Non-pigmented ciliary epithelial cell (primary cell): ENCODE data around the gene ACAD11.
"Not testable (repeated sequence)": the region's sequence is repeated elsewhere in the genome, so short reads cannot be mapped to it uniquely, and the experiment has no call there.

ENCODE experiments used
- DNase-seq: peaks from one replicate; pipeline ENCODE4 v3.0.0-alpha.2; 2010; ENCODE audit warnings: low read depth

The ACAD11 gene

DNA sequence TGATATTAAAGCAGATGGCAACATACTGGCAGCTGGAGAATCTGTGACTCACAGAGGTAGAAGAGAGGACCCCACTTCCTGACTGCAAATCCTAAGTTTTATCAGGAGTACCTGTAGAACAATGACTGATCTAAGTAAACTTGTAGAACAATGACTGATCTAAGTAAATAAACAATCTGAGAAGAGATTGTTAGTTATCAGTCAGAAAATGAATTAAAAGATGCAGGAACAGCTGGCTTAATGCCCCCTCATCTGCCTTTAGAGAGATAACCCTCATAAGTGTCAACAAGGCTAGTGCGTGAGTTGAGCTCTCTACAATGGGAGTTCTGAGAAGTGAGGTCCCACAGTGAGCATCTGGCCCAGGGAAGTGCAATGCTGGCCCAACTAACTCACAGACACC is 14.6 kb downstream of the ACAD11 start:
- no peak for DNase-seq

DNA sequence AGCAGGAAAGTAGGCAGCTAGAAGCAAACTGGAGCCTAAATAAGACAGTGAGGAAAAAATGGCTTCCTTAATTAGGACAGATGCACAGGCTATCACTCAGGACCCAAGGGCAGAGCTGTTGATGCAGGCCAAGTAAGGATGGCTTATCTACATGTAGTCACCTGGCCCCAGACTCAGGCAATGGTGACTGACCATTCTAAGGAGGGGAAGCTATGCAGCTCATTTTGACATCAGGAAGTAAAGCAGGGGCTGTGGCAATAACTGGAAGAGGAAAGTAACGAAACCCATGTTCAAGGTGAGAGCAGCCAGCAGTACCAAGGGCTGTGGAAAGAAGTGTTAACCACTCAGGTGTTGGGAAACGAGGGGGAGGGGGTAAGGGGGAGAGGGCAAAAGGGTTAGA is 16.2 kb downstream of the ACAD11 start:
- no peak for DNase-seq

DNA sequence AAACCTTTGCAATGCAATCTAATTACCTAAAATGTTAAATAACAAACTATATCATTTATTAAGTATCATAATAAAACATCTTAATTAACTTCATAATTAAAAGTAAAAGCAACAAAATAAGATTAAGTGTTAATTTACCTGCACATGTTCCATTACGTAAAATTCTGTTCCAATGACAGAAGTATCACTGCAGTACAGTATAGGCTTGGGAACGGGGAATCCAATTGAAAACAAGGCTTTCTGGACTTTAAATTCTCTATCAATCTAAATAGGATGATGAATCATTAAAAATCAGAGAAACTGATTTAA is 17.1 kb downstream of the ACAD11 start:
- DNase-seq, result no peak

DNA sequence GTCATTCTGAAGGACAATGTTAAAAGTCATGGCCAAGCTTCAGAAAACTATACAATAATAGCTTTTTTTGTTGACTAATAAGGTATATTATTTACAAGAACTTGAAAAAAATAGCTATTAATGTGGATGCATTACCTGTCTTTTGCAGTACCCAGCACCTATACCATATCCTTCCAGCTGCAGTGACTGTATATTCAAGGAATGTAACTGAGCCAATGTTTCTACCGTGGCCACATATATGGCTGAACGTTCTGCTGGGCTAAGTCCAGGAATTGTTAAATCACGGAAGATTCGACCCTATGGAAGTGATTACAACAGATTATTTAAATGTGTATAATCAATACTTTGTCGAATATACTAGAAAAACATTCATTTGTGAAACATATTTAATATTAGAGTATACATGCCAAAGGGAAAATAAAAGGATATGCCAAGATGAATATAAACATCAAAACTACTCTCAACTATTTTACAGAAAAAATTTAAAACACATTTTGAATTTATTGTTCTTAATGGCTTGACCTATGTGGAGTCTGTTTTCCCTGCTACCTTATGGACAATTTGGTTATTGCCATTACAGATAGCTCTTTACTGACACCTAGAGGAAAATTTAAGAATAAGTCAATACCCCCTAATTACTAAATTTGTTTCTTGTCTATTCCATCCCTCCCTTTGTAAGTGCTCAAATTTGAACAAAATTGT is 17.6 kb downstream of the ACAD11 start:
- no peak for DNase-seq

DNA sequence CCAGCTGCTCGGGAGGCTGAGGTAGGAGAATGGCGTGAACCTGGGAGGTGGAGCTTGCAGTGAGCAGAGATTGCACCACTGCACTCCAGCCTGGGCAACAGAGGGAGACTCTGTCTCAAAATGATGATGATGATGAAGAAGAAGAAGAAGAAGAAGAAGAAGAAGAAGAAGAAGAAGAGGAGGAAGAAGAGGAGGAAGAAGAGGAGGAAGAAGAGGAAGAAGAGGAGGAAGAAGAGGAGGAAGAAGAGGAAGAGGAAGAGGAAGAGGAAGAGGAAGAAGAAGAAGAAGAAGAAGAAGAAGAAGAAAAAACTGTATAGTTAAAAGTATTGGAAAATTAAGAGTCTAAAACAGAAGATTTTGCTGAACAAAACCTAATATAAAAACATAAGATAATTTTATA is 18.2 kb downstream of the ACAD11 start:
- DNase-seq, result not testable (repeated sequence)

DNA sequence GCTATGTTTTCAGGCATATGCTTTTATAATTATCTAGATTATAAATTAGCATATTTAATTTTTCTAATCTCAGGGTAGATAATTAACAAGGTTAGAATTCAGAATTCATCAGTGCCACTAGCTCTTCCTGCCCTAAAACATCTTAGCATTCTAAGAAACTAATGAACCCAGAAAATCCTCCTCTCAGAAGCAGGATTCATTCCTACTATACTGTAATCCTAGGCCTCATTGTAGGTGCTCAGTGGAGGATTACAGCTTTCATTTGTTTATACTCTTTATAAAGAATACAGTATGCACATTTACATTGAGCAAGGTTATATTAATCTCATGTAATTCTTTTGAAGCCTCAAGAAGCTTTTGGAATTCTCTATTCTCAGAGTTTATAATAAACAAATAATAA is 20.9 kb downstream of the ACAD11 start:
- DNase-seq, result no peak

DNA sequence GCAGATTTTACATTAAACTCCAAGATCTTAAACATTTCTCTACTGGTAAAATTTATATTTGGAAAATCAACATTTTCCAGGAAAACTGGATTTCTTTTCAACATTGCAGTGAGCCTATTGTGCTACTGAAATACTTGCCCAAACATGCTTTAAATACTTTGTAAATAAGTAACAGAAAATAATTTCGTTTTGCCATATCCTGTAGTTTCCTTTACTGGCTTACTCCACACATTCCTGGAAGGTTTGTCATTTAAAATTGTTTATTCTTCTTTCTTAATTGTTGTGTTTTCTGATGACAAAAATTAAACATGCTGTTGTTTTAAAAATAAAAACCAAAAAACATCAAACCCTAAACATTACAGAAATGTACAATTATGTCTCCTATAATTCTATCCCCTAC is 22.0 kb downstream of the ACAD11 start:
- no peak for DNase-seq

DNA sequence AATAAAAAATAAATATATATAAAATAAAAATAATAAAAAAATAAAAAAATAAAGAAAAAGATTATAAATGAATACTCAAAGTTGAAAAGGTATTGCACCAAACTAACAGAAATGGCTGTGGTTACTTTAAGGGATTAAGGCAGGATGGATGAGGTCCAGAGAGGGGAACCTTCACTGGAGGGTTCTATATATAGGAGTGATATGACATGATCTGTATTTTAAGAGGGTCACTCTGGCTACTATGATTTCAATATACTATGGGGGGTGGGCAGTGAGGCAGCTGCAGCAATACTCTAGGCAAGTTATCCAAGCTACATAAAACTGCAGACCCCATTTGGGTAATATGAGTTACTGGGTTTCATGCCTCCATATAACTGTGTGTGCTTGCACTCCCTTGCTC is 24.6 kb downstream of the ACAD11 start:
- no peak for DNase-seq

DNA sequence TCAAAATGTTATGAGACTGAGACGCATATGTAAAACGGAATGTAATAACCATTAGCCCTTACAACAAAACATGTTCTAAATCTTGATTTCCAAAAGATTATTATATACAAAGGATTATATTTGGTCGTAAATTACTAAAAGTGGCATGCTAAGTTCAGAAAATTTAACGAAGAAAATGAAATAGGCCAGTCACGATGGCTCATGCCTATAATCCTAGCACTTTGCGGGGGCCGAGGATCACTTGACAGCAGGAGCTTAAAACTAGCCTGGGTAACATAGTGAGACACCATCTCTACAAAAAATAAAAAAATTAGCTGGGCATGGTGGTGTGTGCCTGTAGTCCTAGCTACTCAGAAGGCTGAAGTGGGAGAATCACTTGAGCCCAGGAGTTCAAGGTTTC is 29.0 kb downstream of the ACAD11 start:
- no peak for DNase-seq

DNA sequence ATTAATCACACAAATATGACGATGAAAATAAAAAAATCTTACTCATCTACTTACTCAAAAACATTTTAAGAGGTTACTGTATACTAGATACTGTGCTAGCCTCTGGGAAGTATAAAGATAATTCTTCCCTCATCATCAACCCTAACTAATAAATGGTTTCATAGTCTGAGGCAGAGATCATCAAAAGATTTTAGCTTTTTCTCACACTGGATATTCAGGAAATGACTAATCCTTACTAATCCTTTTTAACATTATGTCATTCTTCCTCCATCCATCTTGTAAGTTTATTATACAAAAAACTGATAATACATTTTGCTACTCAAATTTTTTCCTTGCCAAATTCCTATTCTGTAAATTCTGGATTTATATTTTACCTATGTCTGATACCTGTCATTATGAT is 29.7 kb downstream of the ACAD11 start:
- peak; percentile 47 for DNase-seq

DNA sequence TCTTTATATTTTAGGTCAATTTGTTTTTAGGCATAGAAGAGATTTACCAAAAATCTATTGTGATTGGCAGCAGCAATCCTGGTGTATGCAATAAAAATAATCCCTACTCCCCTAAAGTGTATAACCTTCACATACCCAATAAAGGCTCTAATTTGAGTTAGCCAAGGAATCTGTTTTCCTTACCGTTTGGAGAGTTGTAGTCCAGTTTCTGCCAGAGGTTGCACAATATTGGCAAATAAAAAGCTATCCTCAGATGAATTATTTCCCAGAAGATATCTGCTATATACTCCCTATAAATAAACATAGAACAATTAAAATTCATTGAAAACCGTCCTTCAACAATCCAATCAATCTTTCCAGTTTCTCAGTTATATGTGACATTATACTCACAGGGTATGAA is 31.5 kb downstream of the ACAD11 start:
- no peak for DNase-seq

DNA sequence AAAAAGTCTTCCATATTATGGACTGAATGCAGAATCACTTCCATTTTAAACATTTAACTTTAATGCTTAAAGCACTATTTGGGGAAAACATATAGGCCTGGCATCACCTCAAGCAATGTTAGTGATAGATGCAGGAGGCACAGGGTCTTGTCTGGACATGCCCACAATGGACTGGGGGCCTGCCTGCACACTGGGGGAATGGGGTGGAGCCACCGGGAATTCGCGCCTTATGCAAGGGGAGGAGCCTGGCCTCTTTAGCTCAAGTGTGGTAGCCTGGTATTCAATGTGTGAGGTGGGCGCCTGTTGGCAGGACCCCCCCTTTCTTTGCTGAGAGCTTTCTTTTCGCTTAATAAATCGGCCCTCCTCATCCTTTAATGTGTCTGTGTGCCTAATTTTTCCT is 32.7 kb downstream of the ACAD11 start:
- DNase-seq, result no peak

DNA sequence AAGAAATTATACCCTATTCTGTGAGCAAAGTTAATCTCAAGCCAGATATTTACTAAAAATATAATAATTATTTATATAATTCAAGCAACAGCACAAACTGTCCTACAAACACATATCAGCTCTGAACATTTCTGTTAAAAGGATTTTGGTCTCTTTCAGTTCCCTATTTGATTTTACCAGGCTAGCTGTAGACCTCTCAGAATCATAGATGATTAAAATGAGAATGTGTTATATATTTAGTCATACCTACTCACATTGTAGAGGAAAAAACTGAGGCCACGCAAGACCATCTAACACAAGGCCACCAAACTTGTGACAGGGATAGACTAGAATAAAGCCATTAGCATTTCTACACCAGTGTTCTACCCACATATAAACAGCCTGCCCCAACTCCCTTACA is 34.0 kb downstream of the ACAD11 start:
- no peak for DNase-seq

DNA sequence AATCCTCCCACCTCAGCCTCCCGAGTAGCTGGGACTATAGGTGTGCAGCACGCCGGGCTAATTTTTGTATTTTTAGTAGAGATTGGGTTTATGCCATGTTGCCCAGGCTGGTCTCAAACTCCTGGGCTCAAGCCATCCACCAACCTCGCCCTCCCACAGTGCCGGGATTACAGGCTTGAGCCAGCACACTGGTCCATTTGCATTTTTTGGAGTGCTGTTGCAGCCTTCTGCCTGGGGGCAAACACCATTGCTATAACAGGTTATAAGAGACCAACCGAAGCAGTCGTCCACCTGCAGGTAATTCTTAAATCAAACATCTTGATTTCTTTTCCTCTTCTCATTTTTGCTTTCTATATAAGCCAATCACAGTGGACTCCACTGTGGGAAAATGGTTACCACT is 34.8 kb downstream of the ACAD11 start:
- no peak for DNase-seq

DNA sequence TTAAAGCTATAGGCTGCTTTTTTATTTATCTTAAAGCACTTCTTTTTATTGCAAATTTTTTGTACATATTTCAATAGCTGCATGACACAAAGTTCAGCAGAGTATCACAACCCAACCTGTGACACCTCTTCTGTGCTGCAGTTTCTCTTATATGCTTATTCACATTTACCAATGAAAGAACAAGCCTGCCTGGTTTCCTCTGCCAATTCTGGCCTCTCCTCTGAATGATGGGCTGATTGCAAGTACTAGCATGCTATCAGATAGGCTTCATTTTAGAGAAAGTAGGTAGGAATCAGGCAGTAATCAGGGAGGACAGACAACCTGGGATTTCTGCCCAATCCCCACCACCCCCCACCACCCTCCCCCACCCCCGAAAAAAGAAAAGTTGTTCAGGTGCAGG is 36.0 kb downstream of the ACAD11 start:
- DNase-seq, result no peak

DNA sequence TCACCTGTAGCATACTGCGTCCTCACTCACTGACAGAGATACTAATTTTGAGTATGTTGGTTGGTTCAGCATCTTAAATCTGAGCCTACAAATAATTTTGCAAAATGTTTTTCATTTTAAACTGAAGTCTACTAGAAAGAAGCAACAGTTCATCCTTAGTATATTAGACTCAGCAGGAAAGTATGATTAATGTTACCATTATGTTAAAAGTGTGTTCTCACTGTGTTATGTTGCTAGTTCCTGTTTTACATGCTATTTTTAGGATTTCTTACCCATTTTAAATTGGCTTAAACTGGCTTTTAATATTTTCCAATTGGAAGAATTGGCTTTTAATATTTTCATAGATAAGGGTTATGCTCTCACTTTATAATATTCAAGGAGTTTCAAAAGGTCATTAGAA is 36.8 kb downstream of the ACAD11 start:
- no peak for DNase-seq

DNA sequence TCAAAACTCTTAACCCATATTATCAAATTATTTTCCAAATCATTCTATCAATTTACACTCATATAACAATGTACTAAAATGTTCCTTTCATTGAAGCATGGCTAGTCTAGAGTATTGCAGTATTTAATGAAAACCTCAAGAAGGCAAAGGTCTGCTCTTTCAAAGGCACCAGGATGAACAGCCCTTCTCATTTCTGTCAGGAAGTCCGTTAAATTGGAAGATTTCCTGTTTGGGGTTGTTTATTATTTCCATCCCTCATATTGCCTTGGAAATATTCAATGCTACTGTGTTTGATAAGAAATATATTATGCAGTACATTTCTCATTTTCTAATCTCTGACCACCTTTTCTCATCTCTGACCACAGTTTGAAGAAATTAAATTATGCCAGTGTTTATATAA is 37.5 kb downstream of the ACAD11 start:
- DNase-seq, result no peak

DNA sequence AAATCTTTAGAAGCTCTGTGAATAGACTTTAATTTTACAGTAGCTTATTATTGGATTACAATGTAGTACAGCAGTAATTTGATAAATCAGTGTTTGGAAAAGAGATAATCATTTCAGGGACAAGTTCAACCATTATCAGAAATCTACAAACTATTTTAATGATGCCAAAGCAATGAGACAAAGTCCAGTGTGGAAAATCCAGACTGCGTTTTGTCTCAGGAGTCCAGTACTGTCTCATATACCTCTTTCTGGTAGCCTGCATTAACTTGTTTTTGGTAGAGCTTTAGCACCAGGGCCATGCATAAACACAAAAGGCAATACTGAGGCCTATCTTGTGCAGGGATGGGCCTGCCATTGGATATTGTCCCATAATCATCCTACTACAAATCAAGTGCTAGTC is 42.8 kb downstream of the ACAD11 start:
- DNase-seq, result no peak

DNA sequence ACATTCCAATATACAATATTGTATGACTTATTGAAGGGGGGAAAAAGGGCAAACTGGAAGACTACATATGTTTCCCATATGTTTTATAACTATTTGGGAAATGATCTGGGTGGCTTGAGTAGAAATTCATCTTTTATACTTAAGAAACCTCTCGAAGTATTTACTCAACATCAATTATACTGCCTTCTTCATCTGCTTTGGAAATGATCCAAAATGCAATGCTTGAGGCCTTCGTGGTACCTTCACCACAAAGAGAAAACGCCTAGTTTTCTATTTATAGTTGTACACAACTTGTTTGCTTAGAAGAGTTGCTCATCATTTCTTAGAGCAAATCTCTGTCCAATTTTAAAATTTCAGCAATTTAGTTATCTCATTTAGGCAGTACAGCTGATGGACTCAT is 43.7 kb downstream of the ACAD11 start:
- DNase-seq, result no peak

DNA sequence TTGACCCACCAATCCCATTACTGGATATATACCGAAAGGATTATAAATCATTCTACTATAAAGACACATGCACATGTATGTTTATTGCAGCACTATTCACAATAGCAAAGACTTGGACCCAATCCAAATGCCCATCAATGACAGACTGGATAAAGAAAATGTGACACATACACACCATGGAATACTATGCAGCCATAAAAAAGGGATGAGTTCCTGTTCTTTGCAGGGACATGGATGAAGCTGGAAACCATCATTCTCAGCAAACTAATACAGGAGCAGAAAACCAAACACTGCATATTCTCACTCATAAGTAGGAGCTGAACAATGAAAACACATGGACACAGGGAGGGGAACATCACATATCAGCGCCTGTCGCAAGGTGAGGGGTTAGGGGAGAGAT is 44.3 kb downstream of the ACAD11 start:
- DNase-seq, result not testable (repeated sequence)

DNA sequence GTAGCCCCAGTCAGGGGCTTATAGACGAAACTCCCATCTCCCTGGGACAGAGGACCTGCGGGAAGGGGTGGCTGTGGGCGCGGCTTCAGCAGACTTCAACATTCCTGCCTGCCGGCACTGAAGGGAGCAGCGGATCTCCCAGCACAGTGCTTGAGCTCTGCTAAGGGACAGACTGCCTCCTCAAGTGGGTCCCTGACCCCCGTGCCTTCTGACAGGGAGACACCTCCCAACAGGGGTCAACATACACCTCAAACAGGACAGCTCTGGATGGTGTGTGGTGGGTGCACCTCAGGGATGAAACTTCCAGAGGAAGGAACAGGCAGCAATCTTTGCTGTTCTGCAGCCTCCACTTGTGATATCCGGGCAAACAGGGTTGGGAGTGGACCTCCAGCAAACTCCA is 53.0 kb downstream of the ACAD11 start:
- DNase-seq, result not testable (repeated sequence)

DNA sequence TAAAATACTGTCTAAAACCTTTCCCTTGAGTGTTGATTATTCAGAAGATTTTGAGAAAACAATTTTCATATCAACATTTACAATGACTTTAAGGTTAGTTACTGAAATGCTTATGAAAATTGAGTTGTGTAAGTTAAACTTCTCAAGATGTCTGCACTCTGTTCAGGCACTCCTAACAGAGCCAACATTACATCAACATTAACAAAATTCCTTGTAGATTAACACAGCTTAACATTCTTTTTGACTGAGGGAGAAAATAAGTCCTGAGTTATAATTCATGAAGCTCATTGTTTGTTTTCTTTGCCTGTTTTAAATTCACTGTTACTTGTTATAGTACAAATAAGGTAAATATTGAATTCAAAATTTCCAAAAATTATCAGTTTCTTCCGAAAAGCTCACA is 53.5 kb downstream of the ACAD11 start:
- peak; percentile 35 for DNase-seq

DNA sequence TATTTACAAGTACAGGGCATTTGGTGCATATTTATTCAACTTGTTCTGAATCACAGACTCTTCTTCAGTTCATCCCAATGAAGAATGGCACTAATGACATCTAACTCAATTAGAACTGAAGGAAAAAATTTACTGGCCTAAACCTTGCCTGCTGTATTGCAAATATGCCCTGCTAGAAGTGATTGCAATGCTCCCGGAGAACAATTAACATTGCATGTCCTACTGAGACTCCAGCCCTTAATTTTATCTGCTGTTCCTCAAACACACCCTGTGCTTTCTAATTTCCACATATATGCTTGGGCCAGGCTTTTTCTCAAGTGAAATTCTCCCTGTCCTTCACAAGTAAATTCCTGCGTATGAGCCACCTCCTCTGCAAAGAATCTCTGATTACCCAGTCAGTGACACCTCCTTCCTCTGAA is 54.2 kb downstream of the ACAD11 start:
- DNase-seq, result no peak

DNA sequence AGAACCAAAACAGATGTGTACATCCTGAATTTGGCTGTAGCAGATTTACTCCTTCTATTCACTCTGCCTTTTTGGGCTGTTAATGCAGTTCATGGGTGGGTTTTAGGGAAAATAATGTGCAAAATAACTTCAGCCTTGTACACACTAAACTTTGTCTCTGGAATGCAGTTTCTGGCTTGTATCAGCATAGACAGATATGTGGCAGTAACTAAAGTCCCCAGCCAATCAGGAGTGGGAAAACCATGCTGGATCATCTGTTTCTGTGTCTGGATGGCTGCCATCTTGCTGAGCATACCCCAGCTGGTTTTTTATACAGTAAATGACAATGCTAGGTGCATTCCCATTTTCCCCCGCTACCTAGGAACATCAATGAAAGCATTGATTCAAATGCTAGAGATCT is 59.0 kb downstream of the ACAD11 start:
- DNase-seq, result not testable (repeated sequence)

DNA sequence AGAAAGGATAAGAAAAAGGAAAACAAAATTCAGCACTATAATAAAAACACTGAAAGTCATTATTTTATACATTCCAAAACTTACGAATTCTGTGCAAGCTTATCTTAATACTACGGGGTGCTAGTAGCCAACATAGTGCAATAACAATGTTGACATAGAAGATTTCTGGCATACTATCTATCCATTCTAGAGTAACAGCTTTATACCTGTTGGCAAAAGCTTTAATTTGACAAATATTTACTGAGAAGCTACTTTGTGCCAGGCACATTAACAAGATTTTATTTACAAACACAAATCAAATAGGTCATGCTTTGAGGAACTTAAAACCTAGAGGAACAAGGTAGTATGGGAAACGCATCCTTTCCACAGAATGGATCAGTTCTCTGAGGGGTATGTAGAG is 61.4 kb downstream of the ACAD11 start:
- DNase-seq, result no peak
